ENCODE data around the gene TPP1. TPM values are rescaled to one million over a fixed set of nuclear protein-coding genes. Genes with fewer than 3 reads are reported as not detected.

TPP1 gene
- total RNA-seq (100 TPM), polyA plus RNA-seq (100 to 1,000 TPM; 135 to 165 (median 137) TPM)

- no peak within 1 kb of the TSS for H3K27ac Mint-ChIP-seq
- peak within 1 kb of the TSS; percentile 98 for H3K4me3 ChIP-seq (ENCODE audit: low read depth, low read length)
- H3K27me3 Mint-ChIP-seq: no peaks in the 10 kb centered on the region
- ATAC-seq (ENCODE audit: low read depth in 2 of 2) (peak; percentile 89 to 90), DNase-seq (peak; percentile 87 to 93 (median 91))
- no peaks in the 10 kb centered on the region for H3K9me3 Mint-ChIP-seq
- H3K36me3 Mint-ChIP-seq: peaks cover 17% of the 10 kb centered on the region
- H3K9me3 ChIP-seq (ENCODE audit: control insufficient read depth in 2 of 2, low read length in 2 of 2): no peaks in the 10 kb centered on the region
- H3K4me1 Mint-ChIP-seq: peaks cover 0 to 20% (median 13%) of the 10 kb centered on the region in 4 donors
- no peaks in the 10 kb centered on the region for H3K27me3 ChIP-seq (ENCODE audit: control insufficient read depth, insufficient read depth, low read length)
- peaks cover 29% of the 10 kb centered on the region for H3K4me1 ChIP-seq (ENCODE audit: control insufficient read depth, insufficient read depth, low read length, poor library complexity, severe bottlenecking)
- H3K4me3 Mint-ChIP-seq: no peak within 1 kb of the TSS
- H3K36me3 ChIP-seq (ENCODE audit: control insufficient read depth, insufficient read depth, low read length): peaks cover 16% of the 10 kb centered on the region
- H3K27ac ChIP-seq (ENCODE audit: insufficient read depth, low read length, poor library complexity, severe bottlenecking): peak within 1 kb of the TSS; percentile 87
Observed at GRCh38 chr11:6619004-6619745, at the start of gene TPP1. TPP1 (minus strand) TSS chr11:6619422; CDS start chr11:6619400, 22 bp downstream.

- Histone ChIP-seq H3K4me3 (ENCODE audit: low read depth, low read length) (no peak overlapping the region), H3K9me3 (ENCODE audit: control insufficient read depth in 2 of 2, low read length in 2 of 2) (no peaks in the 10 kb centered on the region), H3K27ac (ENCODE audit: insufficient read depth, low read length, poor library complexity, severe bottlenecking) (no peak overlapping the region), H3K36me3 (ENCODE audit: control insufficient read depth, insufficient read depth, low read length) (no peaks in the 10 kb centered on the region), H3K27me3 (ENCODE audit: control insufficient read depth, insufficient read depth, low read length) (no peaks in the 10 kb centered on the region), H3K4me1 (ENCODE audit: control insufficient read depth, insufficient read depth, low read length, poor library complexity, severe bottlenecking) (peaks cover 14% of the 10 kb centered on the region)
- no peak overlapping the region for H3K27ac Mint-ChIP-seq
- no peaks in the 10 kb centered on the region for H3K36me3 Mint-ChIP-seq
- DNase-seq (peak in 2 of 3 donors; percentile 47 to 67), ATAC-seq (ENCODE audit: low read depth in 2 of 2) (peak; percentile 43 to 44)
- peaks cover 11% of the 10 kb centered on the region for H3K27me3 Mint-ChIP-seq
- H3K4me1 Mint-ChIP-seq: peaks cover 22 to 59% (median 32%) of the 10 kb centered on the region in 4 donors
- no peak overlapping the region for H3K4me3 Mint-ChIP-seq
- peaks cover 0 to 3% (median 0%) of the 10 kb centered on the region in 7 donors for H3K9me3 Mint-ChIP-seq
Observed at GRCh38 chr11:6667733-6668374, 48.6 kb upstream of the TPP1 start.

- no peaks in the 10 kb centered on the region for H3K9me3 ChIP-seq (ENCODE audit: control insufficient read depth in 2 of 2, low read length in 2 of 2)
- Mint-ChIP-seq H3K4me1 (peaks cover 16 to 46% (median 23%) of the 10 kb centered on the region in 4 donors), H3K36me3 (no peaks in the 10 kb centered on the region), H3K27me3 (peaks cover 11% of the 10 kb centered on the region), H3K9me3 (peaks cover 0 to 3% (median 0%) of the 10 kb centered on the region in 7 donors), H3K27ac (peak overlapping the region in 1 of 3 donors; percentile 10), H3K4me3 (no peak overlapping the region)
- no peaks in the 10 kb centered on the region for H3K36me3 ChIP-seq (ENCODE audit: control insufficient read depth, insufficient read depth, low read length)
- H3K4me1 ChIP-seq (ENCODE audit: control insufficient read depth, insufficient read depth, low read length, poor library complexity, severe bottlenecking): peaks cover 14% of the 10 kb centered on the region
- H3K27ac ChIP-seq (ENCODE audit: insufficient read depth, low read length, poor library complexity, severe bottlenecking): no peak overlapping the region
- H3K4me3 ChIP-seq (ENCODE audit: low read depth, low read length): no peak overlapping the region
- peak in 1 of 3 donors; percentile 29 for DNase-seq
- H3K27me3 ChIP-seq (ENCODE audit: control insufficient read depth, insufficient read depth, low read length): no peaks in the 10 kb centered on the region
- ATAC-seq (ENCODE audit: low read depth in 2 of 2): no peak
Observed at GRCh38 chr11:6666302-6667183, 47.3 kb upstream of the TPP1 start.

GRCh38 chr11:6664551-6664950 is 45.3 kb upstream of the TPP1 start:
- no peaks in the 10 kb centered on the region for H3K9me3 ChIP-seq (ENCODE audit: control insufficient read depth in 2 of 2, low read length in 2 of 2)
- no peak for ATAC-seq (ENCODE audit: low read depth in 2 of 2)
- peaks cover 2 to 28% (median 10%) of the 10 kb centered on the region in 4 donors for H3K4me1 Mint-ChIP-seq

GRCh38 chr11:6663794-6664469 is 44.7 kb upstream of the TPP1 start:
- Histone ChIP-seq H3K4me3 (ENCODE audit: low read depth, low read length) (no peak overlapping the region), H3K36me3 (ENCODE audit: control insufficient read depth, insufficient read depth, low read length) (no peaks in the 10 kb centered on the region), H3K9me3 (ENCODE audit: control insufficient read depth in 2 of 2, low read length in 2 of 2) (no peaks in the 10 kb centered on the region), H3K27me3 (ENCODE audit: control insufficient read depth, insufficient read depth, low read length) (no peaks in the 10 kb centered on the region), H3K4me1 (ENCODE audit: control insufficient read depth, insufficient read depth, low read length, poor library complexity, severe bottlenecking) (no peaks in the 10 kb centered on the region), H3K27ac (ENCODE audit: insufficient read depth, low read length, poor library complexity, severe bottlenecking) (no peak overlapping the region)
- H3K4me3 Mint-ChIP-seq: no peak overlapping the region
- H3K4me1 Mint-ChIP-seq: peaks cover 0 to 28% (median 10%) of the 10 kb centered on the region in 4 donors
- peaks cover 0 to 3% (median 0%) of the 10 kb centered on the region in 7 donors for H3K9me3 Mint-ChIP-seq
- H3K27ac Mint-ChIP-seq: peak overlapping the region in 2 of 3 donors; percentile 21 to 31
- no peaks in the 10 kb centered on the region for H3K36me3 Mint-ChIP-seq
- DNase-seq: no peak
- peaks cover 11% of the 10 kb centered on the region for H3K27me3 Mint-ChIP-seq
- no peak for ATAC-seq (ENCODE audit: low read depth in 2 of 2)

More at GRCh38 chr11:6664551-6664950, 45.3 kb upstream of the TPP1 start:
- no peaks in the 10 kb centered on the region for H3K27me3 ChIP-seq (ENCODE audit: control insufficient read depth, insufficient read depth, low read length)
- Mint-ChIP-seq H3K27me3 (peaks cover 11% of the 10 kb centered on the region), H3K36me3 (no peaks in the 10 kb centered on the region), H3K4me3 (no peak overlapping the region), H3K9me3 (peaks cover 0 to 3% (median 0%) of the 10 kb centered on the region in 7 donors), H3K27ac (no peak overlapping the region)
- H3K4me1 ChIP-seq (ENCODE audit: control insufficient read depth, insufficient read depth, low read length, poor library complexity, severe bottlenecking): no peaks in the 10 kb centered on the region
- no peak overlapping the region for H3K4me3 ChIP-seq (ENCODE audit: low read depth, low read length)
- no peak overlapping the region for H3K27ac ChIP-seq (ENCODE audit: insufficient read depth, low read length, poor library complexity, severe bottlenecking)
- H3K36me3 ChIP-seq (ENCODE audit: control insufficient read depth, insufficient read depth, low read length): no peaks in the 10 kb centered on the region
- DNase-seq: no peak

- no peaks in the 10 kb centered on the region for H3K36me3 ChIP-seq (ENCODE audit: control insufficient read depth, insufficient read depth, low read length)
- no peaks in the 10 kb centered on the region for H3K9me3 ChIP-seq (ENCODE audit: control insufficient read depth in 2 of 2, low read length in 2 of 2)
- H3K27ac Mint-ChIP-seq: no peak overlapping the region
- ATAC-seq (ENCODE audit: low read depth in 2 of 2) (no peak), DNase-seq (no peak)
- peaks cover 0 to 15% (median 2%) of the 10 kb centered on the region in 4 donors for H3K4me1 Mint-ChIP-seq
- H3K4me3 ChIP-seq (ENCODE audit: low read depth, low read length): no peak overlapping the region
- no peak overlapping the region for H3K27ac ChIP-seq (ENCODE audit: insufficient read depth, low read length, poor library complexity, severe bottlenecking)
- H3K27me3 Mint-ChIP-seq: peaks cover 23% of the 10 kb centered on the region
- H3K36me3 Mint-ChIP-seq: no peaks in the 10 kb centered on the region
- H3K9me3 Mint-ChIP-seq: peaks cover 0 to 4% (median 0%) of the 10 kb centered on the region in 7 donors
- H3K4me3 Mint-ChIP-seq: no peak overlapping the region
- peaks cover 13% of the 10 kb centered on the region for H3K27me3 ChIP-seq (ENCODE audit: control insufficient read depth, insufficient read depth, low read length)
- no peaks in the 10 kb centered on the region for H3K4me1 ChIP-seq (ENCODE audit: control insufficient read depth, insufficient read depth, low read length, poor library complexity, severe bottlenecking)
Observed at GRCh38 chr11:6660712-6661111, 41.5 kb upstream of the TPP1 start.

GRCh38 chr11:6658647-6659046 is 39.4 kb upstream of the TPP1 start:
- Mint-ChIP-seq H3K4me3 (no peak overlapping the region), H3K36me3 (no peaks in the 10 kb centered on the region), H3K4me1 (peaks cover 0 to 12% (median 2%) of the 10 kb centered on the region in 4 donors), H3K27ac (no peak overlapping the region), H3K27me3 (peaks cover 18% of the 10 kb centered on the region), H3K9me3 (peaks cover 0 to 4% (median 0%) of the 10 kb centered on the region in 7 donors)
- ATAC-seq (ENCODE audit: low read depth in 2 of 2) (no peak), DNase-seq (no peak)
- H3K27ac ChIP-seq (ENCODE audit: insufficient read depth, low read length, poor library complexity, severe bottlenecking): no peak overlapping the region
- H3K4me1 ChIP-seq (ENCODE audit: control insufficient read depth, insufficient read depth, low read length, poor library complexity, severe bottlenecking): peaks cover 4% of the 10 kb centered on the region
- H3K36me3 ChIP-seq (ENCODE audit: control insufficient read depth, insufficient read depth, low read length): no peaks in the 10 kb centered on the region
- peaks cover 18% of the 10 kb centered on the region for H3K27me3 ChIP-seq (ENCODE audit: control insufficient read depth, insufficient read depth, low read length)
- H3K4me3 ChIP-seq (ENCODE audit: low read depth, low read length): no peak overlapping the region
- H3K9me3 ChIP-seq (ENCODE audit: control insufficient read depth in 2 of 2, low read length in 2 of 2): no peaks in the 10 kb centered on the region
